Spleen (tissue), 7 donors: ENCODE measurements around the gene MUS81.

Source experiments
- CTCF ChIP-seq, 11 experiments: fragments of 200-600 bp in 7 of 11; fragments of 450-650 bp in 4 of 11; sonication (generic) in 4 of 11; IDR thresholded peaks in 8 of 11; conservative IDR thresholded peaks in 3 of 11; 1 replicate in 7 of 11; 2 replicates in 4 of 11; pipeline versions ENCODE4 v1.4.0 to v1.8.0; 2016 to 2021; ENCODE audit warnings: antibody characterized with exemption in 11 of 11, inconsistent platforms in 4 of 11, mild to moderate bottlenecking in 1 of 11
- POLR2A ChIP-seq, 3 donors: fragments of 450-650 bp; IDR thresholded peaks; one replicate each; pipeline ENCODE4 v1.5.1; 2017; ENCODE audit warnings: antibody characterized with exemption in 3 of 3, mild to moderate bottlenecking in 1 of 3
- donor health status: DM: no; HTN: no; CAD: no; lungs with moderate emphysema.
- donor health status: DM: no; HTN: no; CAD: no.
- donor health status: DM: no; HTN: no; CAD: no.

- no peak for TF ChIP-seq POLR2A (IDR thresholded peaks at IDR 0.05)
- TF ChIP-seq CTCF (IDR thresholded peaks at IDR 0.05 in 8 of 11, conservative IDR thresholded peaks at IDR 0.05 in 3 of 11), result no peak
Measured at GRCh38 chr11:65900899-65901180, 40.6 kb downstream of the MUS81 start.
